DMS53 (cell line): Measurements from ENCODE around the gene SH3GLB1.

Experiments
- DNase-seq: peaks from one replicate; lab custom pipeline; 2025; lab: John Stamatoyannopoulos, UW

The SH3GLB1 gene

DNA sequence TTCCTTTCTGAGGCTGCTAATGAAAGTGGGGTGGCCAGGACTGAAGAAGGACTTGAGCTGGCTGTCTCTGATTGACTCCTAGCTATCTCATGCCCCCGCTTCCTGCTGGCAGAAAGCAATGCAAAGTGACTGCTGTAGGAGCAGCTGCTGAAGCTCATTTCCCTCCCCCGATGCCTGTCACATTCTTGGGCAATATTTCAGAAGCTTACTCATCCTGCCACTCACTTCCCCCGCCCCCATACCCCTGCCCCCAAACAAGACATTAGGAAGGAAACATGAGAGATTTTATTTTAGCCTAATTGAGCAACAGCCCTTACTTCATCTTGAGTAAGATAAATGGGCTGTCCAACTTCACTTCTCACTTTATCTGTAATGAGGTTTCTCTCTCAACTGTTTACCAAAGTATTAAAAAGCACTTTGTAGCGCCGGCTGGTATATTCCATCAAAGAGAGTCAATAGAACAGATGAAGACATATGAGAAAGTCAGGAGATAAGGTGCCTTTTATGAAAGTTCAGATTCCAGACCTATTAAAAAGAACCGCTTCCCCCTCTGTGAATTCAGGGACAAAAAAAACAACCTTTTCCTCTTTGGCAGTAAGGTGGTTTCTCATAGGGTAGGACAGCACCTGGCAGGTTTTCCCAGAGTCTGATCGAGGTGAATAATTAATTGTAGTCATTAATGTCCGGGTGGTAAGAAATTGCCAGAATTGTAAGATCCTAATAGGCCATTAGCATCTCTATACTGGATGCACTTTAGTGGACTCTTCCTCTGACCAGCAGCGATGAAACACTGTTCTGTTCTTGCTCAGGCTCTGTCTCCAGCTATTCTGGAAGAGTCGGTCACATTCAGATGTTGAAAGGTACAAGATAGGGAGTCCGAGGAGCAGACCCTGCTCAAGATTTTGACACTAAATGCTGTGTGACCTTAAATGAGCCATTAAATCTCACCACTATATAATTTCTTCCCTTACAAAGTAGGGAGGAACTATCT lies 70.2 kb downstream of the SH3GLB1 start:
- peak; percentile 94 for DNase-seq

DNA sequence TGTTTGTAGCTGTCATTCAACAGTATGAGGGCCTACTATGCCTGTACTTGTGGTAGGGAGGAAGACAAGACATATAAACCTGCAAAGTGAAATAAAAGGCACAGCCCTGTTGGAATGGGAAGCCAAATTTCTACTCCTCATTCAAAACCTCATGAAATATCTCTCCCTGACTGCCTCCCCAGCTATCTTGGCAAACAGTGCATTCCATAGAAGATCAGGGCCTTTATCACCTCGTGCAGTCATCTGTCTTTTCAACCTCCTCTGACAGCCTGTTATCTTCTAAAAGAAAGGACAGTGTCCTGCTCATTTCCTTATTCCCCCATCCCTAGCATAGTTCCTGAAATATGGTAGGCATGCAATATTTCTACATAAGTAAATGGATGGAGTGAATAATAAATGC lies 71.0 kb downstream of the SH3GLB1 start:
- DNase-seq, result no peak

DNA sequence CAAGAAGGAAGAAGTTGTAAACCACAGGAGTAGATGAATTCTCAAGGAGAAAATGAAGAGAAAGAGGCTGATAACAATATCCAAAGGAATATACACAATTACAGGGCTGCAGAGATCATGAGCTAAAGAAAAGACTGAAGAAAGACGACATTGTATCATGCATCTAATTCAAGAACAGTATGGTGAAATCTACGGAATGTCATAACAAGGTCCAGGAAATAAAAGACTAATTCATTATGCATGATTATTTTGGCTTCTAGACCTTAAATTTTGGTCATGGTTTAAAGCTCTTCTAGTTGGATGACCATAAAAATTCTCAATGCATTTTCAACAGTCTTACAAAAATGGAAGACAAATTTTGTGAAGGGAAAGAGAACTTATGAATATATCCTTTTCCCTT lies 71.7 kb downstream of the SH3GLB1 start:
- no peak for DNase-seq

DNA sequence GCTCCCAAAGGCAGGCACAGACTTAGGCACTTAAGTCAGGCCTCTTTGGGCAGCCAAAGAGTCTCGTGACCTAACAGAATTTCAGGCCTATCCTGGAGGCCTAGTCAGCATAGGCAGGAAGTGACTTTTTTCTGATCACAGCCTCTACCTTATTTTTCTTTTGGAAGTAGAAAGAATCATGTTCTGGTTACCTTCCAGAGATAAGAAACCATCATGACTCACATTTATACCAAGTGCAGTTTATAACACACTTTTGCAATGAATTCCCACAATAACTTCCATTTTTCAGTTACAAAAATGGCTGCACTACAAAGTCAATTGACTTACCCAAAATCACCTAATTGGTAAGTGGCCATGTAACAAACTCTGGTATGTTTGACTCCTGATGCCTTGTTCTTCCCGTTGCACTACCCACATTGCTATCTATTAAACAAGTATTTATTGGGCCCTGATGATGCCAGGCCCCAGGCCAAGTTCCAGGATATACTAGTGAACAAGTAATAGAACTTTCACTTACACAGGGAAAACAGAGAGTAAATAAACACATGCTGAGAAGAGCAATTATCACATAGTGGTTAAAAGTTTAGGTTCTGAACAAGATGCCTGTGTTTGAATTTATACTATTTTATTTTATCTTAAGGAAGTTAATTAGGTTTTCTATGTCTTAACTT lies 74.3 kb downstream of the SH3GLB1 start:
- DNase-seq, result no peak

DNA sequence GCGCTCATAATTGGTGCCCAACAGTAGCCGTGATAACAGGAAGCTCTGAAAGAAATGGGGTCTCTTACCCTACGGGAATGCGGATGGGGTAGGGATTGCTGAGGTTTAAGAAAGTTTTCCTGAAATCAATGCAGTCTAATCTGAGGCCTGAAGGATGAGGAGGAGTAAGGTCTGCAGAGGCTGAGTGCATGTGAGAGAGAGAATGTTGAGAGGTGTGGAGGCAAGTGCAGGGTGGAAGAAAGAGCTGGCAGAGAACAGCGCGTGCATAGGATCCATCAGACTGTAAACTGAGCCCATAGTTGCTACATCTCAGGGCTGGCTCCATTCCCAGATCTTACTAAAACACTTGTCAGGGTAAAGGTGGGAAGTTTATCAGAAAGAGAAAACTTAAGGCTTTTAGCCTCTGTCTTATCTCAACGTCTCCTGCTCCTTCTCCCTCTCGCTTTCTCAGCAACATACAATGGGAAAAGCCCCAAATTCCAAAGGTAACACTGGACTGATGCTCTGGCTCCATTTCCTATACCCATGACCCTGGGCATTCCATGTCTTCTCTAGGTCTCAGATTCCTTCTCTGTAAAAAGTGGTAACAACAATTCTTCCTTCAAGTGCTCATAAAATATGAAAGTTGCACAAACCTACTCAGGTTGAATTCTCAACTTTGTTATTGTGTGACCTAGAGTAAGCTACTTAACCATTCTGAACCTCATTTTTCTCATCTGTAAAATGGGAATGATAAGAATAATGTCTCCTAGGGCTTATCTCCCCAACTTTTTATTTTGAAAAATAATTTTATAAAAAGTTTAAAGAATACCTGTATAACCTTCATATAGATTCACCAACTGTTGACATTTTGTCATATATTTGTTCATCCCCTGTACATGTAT lies 75.2 kb downstream of the SH3GLB1 start:
- DNase-seq, result no peak

DNA sequence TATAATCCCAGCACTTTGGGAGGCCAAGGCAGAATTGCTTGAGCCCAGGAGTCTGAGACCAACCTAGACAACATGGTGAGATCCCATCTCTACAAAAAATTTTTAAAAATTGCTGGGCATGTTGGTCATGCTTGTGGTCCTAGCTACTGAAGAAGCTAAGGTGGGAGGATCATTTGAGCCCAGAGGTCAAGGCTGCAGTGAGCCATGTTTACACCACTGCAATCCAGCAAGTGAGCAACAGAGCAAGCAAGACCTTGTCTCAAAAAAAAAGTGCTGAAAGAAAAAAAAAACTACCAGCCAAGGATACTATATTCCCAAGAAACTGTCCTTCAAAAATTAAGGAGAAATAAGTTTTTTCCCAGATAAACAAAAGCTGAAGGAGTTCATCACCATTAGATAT lies 78.1 kb downstream of the SH3GLB1 start:
- no peak for DNase-seq

DNA sequence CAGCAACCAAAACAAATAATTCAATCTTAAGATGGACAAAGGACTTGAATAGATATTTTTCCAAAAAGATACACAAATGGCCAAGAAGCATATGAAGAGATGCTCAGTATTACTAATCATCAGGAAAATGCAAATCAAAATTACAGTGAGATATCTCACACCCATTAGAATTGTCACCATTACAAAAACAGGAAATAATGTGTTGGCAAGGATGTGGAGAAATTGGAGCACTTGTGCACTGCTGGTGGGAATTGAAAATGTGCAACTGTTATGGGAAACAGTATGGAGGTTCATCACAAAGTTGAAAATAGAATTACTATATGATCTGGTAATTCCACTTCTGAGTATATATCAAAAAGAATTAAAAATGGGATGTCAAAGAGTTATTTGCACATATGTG lies 83.2 kb downstream of the SH3GLB1 start:
- no peak for DNase-seq

DNA sequence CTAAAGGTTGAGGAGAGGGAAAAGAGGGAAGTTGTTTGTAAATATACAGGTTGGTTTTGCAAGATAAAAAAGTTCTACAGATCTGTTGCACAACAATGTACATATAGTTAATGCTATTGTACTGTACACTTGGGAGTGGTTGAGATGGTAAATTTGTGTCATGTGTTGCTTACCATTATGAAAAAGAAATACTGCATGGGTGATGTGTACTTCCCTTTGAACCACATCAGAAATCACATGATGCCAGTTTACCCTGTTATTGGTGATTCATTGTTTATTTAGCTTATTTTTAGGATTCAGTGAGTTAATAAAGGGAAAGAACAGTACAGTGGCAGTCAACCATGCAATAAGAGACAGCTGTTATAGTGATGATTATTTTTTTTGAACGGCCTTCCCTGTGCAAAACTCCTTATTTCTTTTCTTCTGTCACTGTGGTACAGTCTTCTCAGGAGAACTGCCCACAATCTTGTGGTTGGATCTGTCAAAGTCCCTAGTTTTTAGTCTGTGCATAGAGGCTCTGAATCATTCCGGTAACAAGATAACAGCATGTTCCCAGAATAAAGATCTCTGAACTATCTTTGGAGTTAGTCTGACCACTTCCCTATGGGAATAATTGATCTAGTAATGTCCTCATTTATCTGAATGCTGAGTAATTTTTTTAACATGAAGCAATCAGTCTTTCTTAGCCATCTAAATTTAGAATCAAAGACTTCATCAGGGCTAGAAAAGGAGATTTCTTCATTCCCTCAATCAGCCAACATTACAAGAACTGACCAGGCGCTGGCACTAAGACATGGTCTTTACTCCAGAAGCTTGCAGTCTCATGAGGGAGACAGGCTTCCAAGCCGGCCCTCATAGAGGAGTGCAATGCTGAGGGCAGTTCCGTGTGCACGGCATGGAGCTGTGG lies 84.2 kb downstream of the SH3GLB1 start:
- DNase-seq, result peak; percentile 87

DNA sequence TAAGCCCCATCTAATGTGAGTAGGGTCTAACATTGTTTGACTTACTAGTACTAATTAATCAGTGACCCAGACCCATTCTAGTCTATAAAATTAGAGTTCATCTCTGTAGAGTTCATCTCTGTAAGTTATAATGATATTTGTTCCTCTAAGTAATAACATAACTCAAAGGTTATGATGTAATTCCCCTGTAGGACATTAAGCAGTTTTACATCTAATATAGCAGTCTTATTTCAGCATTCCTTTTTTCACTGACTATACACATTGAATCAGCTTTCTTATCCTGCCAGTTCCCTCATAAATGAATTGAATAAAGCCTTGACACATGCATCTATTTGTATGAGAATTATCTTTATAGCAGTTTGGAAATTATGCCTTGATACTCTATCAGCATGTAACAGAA lies 90.9 kb downstream of the SH3GLB1 start:
- no peak for DNase-seq
